Upper lobe of left lung (tissue), 6 donors: ENCODE data around the gene TIMP2. TPM values are rescaled to one million over a fixed set of nuclear protein-coding genes. Genes with fewer than 3 reads are reported as not detected.
A peak's percentile ranks its signal among the peaks of the same experiment; 100 is the strongest.

Source experiments
- ATAC-seq, 2 donors: fragments of 200-7000 bp; cut with Tn5 transposase; one replicate each; pipeline ENCODE4 v1.9.1; 2022; ENCODE audit warnings: mild to moderate bottlenecking in 2 of 2, moderate library complexity in 2 of 2; ENCODE audit not compliant: low FRiP score in 2 of 2
- DNase-seq, 2 donors: peaks; one replicate each; pipeline ENCODE4 v3.0.0-alpha.2; 2019 to 2020
- H3K27ac ChIP-seq, 4 donors: fragments of 200-600 bp; sonication (generic); one replicate each; pipeline ENCODE4 v1.5.1; 2016 to 2019
- H3K27me3 ChIP-seq, 4 donors: fragments of 200-600 bp; sonication (generic); one replicate each; pipeline ENCODE4 v1.5.1; 2017 to 2019
- H3K36me3 ChIP-seq, 4 donors: fragments of 200-600 bp; sonication (generic); one replicate each; pipeline ENCODE4 v1.5.1; 2016 to 2019
- H3K4me1 ChIP-seq, 4 donors: fragments of 200-600 bp; sonication (generic); one replicate each; pipeline ENCODE4 v1.5.1; 2018 to 2019
- H3K4me3 ChIP-seq, 4 donors: fragments of 200-600 bp; sonication (generic); one replicate each; pipeline ENCODE4 v1.5.1; 2017 to 2019; ENCODE audit warnings: mild to moderate bottlenecking in 2 of 4, moderate library complexity in 1 of 4
- H3K9me3 ChIP-seq, 4 donors: fragments of 200-600 bp; sonication (generic); one replicate each; pipeline ENCODE4 v1.5.1; 2018 to 2019
- EP300 ChIP-seq, 4 donors: sonication (generic); formaldehyde crosslinking; IDR thresholded peaks; one replicate each; pipeline ENCODE4 v1.5.1; 2017; ENCODE audit warnings: antibody characterized with exemption in 4 of 4, control low read depth in 2 of 4
- POLR2A ChIP-seq, 4 donors: fragments of 450-650 bp; IDR thresholded peaks; one replicate each; pipeline ENCODE4 v1.5.1; 2016 to 2017; ENCODE audit warnings: antibody characterized with exemption in 4 of 4, mild to moderate bottlenecking in 2 of 4
- POLR2AphosphoS5 ChIP-seq, 2 donors: sonication (generic); formaldehyde crosslinking; IDR thresholded peaks; one replicate each; pipeline ENCODE4 v1.5.1; 2017; ENCODE audit warnings: antibody characterized with exemption in 2 of 2
- WGBS, 2 donors: methylation state at CpG; one replicate each; pipeline ENCODE4 v1.1.5; 2017 to 2018; 5-methylcytosine and 5-hydroxymethylcytosine counted together
- total RNA-seq, 6 donors: library from RNA; depleted of rRNA in 4 of 6; stranded (reverse); fragments of >200 nt in 4 of 6; gene quantifications; one replicate each; pipeline versions ENCODE4 v1.1.0 to v1.2.1, GENCODE V29; 2016 to 2021
- TF ChIP-seq, protein P1 (sequence below), 6 experiments: fragments of 450-650 bp in 4 of 6; fragments of 200-600 bp in 2 of 6; sonication (generic) in 2 of 6; IDR thresholded peaks; one replicate each; pipeline ENCODE4 v1.5.1; 2016 to 2019; ENCODE audit warnings: antibody characterized with exemption in 6 of 6
- donor health status: DM: no; HTN: no; CAD: no; lungs with moderate emphysema.
- donor health status: DM: no; HTN: yes; CAD: no; lungs with severe emphysema.

TIMP2 gene
- total RNA-seq, 6 donors from 2014 or later = 60.8 to 313 (median 145) TPM

DNA sequence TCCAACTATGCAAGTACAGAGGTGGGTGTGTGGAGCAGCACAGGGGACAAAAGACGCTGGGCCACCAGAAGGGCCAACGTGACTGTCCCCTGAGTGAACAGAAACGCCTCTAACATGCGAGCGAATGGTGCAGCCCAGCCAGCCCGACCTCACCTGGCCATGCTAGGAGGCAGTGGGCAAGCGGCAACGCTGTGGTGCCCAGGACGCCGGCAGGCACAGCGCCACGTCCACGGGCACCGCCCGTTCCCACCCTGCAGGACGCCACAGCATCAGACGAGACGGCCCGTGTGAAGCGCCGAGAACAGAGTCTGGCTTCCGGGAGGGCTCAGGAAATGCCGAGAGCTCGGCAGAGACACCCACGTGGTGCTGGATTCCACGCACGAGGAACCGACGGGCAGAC, 24.4 kb downstream of the TIMP2 start:
- 89 to 94% methylated on average over 25 to 29 of the region's 29 CpGs for WGBS, 2 donors
- Histone ChIP-seq H3K36me3 (peaks cover 0 to 7% (median 2%) of the 10 kb centered on the region in 4 donors), H3K27ac (no peak overlapping the region), H3K9me3 (no peaks in the 10 kb centered on the region), H3K4me3 (no peak overlapping the region), H3K27me3 (no peaks in the 10 kb centered on the region), H3K4me1 (peaks cover 20 to 35% (median 27%) of the 10 kb centered on the region in 4 donors)
- TF ChIP-seq POLR2AphosphoS5 (IDR thresholded peaks at IDR 0.05) = no peak
- TF ChIP-seq EP300 (IDR thresholded peaks at IDR 0.05) = no peak
- TF ChIP-seq, protein P1, sequence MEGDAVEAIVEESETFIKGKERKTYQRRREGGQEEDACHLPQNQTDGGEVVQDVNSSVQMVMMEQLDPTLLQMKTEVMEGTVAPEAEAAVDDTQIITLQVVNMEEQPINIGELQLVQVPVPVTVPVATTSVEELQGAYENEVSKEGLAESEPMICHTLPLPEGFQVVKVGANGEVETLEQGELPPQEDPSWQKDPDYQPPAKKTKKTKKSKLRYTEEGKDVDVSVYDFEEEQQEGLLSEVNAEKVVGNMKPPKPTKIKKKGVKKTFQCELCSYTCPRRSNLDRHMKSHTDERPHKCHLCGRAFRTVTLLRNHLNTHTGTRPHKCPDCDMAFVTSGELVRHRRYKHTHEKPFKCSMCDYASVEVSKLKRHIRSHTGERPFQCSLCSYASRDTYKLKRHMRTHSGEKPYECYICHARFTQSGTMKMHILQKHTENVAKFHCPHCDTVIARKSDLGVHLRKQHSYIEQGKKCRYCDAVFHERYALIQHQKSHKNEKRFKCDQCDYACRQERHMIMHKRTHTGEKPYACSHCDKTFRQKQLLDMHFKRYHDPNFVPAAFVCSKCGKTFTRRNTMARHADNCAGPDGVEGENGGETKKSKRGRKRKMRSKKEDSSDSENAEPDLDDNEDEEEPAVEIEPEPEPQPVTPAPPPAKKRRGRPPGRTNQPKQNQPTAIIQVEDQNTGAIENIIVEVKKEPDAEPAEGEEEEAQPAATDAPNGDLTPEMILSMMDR (IDR thresholded peaks at IDR 0.05) = no peak
- no peak for TF ChIP-seq POLR2A (IDR thresholded peaks at IDR 0.05)
- ATAC-seq (no peak), DNase-seq (no peak)

DNA sequence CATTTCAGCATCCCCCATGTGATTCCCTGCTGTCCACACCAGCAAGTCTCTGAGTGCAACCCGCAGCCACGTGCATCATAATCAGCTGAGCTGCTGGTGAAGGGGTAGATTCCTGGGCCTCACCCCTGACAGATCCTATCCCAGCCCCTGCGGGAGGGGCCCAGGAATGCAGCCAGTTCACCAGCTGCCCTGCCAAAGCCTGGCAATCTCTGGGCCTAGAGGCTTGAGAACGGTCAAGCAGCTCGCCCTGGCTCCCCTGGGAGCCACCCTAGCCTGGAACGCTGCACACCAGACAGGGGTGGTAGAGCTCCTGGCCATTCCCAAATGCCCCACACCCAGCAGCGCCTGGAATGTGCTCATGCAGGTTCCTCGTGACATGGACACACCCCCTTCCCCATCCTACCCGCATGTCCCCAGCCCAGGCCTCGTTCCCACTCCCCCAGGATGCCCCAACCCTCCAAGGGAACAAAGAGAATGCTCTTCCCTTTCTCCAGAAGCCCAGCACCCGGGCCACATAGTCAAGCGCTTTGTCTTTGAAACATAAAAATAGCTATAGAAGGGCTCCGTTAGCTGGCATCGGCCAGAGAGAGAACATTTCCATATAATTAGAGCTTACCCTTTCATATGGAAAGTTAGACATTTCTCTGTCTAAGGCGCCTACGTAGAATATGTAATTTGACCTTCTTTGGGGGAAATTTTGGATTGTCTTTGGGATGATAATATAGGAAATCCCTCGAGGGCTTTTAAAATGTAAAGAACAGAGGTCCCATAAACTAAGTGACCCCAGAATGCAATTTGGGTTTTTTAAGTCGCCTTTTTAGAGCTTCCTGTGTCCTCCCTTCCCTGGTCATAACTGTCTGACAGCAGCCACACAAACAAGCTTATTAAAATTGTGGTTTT, 25.6 kb downstream of the TIMP2 start:
- Histone ChIP-seq H3K9me3 (no peaks in the 10 kb centered on the region), H3K4me3 (no peak overlapping the region), H3K4me1 (peaks cover 25 to 42% (median 36%) of the 10 kb centered on the region in 4 donors), H3K27me3 (no peaks in the 10 kb centered on the region), H3K27ac (peak overlapping the region in 3 of 4 donors; percentile 16 to 38 (median 28)), H3K36me3 (peaks cover 0 to 7% (median 2%) of the 10 kb centered on the region in 4 donors)
- peak; percentile 19 to 87 for ATAC-seq
- 61 to 67% methylated on average over 14 to 17 of the region's 18 CpGs for WGBS, 2 donors
- DNase-seq = peak in 1 of 2 donors; percentile 46
- no peak for TF ChIP-seq EP300 (IDR thresholded peaks at IDR 0.05)
- TF ChIP-seq, protein P1 (IDR thresholded peaks at IDR 0.05) = peak in 1 of 6 experiments; percentile 32

DNA sequence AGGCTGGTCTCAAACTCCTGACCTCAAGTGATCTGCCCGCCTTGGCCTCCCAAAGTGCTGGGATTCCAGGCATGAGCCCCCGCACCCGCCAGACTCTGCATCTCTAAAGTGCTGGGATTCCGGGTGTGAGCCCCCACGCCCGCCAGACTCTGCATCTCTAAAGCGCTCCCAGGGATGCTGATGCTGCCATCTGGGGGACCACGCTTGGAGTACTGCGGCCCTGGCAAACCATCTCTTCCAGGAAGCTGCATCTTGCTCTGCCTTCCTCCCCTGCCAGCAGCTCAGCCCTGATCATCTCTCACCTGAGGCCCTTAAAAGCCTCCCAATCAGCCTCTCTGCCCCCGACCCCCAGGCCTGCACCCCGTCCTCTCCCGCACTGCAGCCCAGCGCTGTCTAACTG, 26.2 kb downstream of the TIMP2 start:
- peaks cover 25 to 42% (median 36%) of the 10 kb centered on the region in 4 donors for H3K4me1 ChIP-seq
- H3K36me3 ChIP-seq = peaks cover 0 to 7% (median 2%) of the 10 kb centered on the region in 4 donors
- H3K27ac ChIP-seq = peak overlapping the region in 3 of 4 donors; percentile 16 to 28 (median 28)
- DNase-seq (no peak), ATAC-seq (no peak)
- H3K4me3 ChIP-seq = no peak overlapping the region
- no peaks in the 10 kb centered on the region for H3K9me3 ChIP-seq
- TF ChIP-seq, protein P1 (IDR thresholded peaks at IDR 0.05) = no peak
- TF ChIP-seq POLR2AphosphoS5 (IDR thresholded peaks at IDR 0.05) = no peak
- TF ChIP-seq EP300 (IDR thresholded peaks at IDR 0.05) = no peak
- TF ChIP-seq POLR2A (IDR thresholded peaks at IDR 0.05) = no peak
- no peaks in the 10 kb centered on the region for H3K27me3 ChIP-seq
- WGBS, 2 donors = 91 to 95% methylated on average over 10 to 13 of the region's 13 CpGs

DNA sequence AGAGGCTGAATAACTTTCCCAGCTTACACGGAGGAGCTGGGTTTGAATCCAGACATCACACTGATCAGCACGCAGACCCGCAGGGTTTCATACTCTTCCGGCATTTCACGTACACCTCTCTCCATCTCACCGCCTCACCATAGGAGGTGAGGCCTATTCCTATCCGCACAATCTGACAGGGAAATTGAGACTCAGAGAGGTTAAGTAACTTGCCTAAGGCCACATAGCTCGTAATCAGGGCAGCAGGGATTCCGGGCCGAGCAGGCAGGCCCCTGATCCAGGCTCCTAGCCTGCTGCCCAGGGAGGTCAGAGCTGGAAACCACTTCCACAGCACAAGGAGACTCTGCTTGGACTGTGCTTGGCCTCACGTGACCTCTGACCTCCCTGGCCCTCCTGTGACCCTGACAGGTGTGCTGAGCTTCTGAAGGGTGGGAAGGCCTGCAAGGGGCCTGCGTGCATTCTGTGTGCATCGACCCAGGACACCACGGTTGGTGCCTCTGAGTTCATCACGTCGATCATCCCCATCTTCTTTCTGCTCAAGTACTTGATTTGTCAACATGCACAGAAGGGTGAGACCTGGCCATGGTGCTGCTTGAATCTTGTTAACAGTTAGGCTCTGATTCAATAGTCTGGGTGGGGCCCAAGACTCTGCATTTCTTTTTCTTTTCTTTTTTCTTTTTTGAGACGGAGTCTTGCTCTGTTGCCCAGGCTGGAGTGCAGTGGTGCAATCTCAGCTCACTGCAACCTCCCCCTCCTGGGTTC, 26.9 kb downstream of the TIMP2 start:
- Histone ChIP-seq H3K36me3 (peaks cover 0 to 7% (median 2%) of the 10 kb centered on the region in 4 donors), H3K4me1 (peaks cover 25 to 42% (median 38%) of the 10 kb centered on the region in 4 donors), H3K9me3 (no peaks in the 10 kb centered on the region), H3K27ac (peak overlapping the region in 3 of 4 donors; percentile 16 to 28 (median 19)), H3K27me3 (no peaks in the 10 kb centered on the region), H3K4me3 (no peak overlapping the region)
- DNase-seq = no peak
- TF ChIP-seq EP300 (IDR thresholded peaks at IDR 0.05) (no peak), POLR2A (IDR thresholded peaks at IDR 0.05) (no peak), POLR2AphosphoS5 (IDR thresholded peaks at IDR 0.05) (no peak)
- TF ChIP-seq, protein P1 (IDR thresholded peaks at IDR 0.05) = no peak
- no peak for ATAC-seq
- 74 to 81% methylated on average over 17 of the region's 17 CpGs for WGBS, 2 donors
